H1 (cell line): ENCODE results near the gene ZNF385C. TPM values are rescaled to one million over a fixed set of nuclear protein-coding genes. Genes with fewer than 3 reads are reported as not detected.

Experiments
- CTCF ChIA-PET: fragments of 300-600 bp; sonication (Branson Sonifier 250); formaldehyde crosslinking; loops from one replicate; lab custom pipeline; 2021; ENCODE audit not compliant: partially characterized antibody; lab: Charles Lee
- POLR2A ChIA-PET: fragments of 300-600 bp; sonication (Branson Sonifier 250); formaldehyde crosslinking; loops from one replicate; lab custom pipeline; 2021; ENCODE audit warnings: inconsistent platforms; ENCODE audit not compliant: partially characterized antibody; lab: Charles Lee
- DNase-seq, 2 experiments: peaks; one replicate each; pipeline versions ENCODE4 v3.0.0 to v3.0.0-alpha.2; 2010 to 2022; ENCODE audit warnings: low spot score in 2 of 2, low read depth in 1 of 2, mixed read lengths in 1 of 2
- FAIRE-seq: peaks from 2 replicates; lab custom pipeline; 2011; peaks lifted over from hg19 to GRCh38; lab: Jason Lieb, UNC
- H2AFZ ChIP-seq: 2 replicates; pipeline ENCODE4 v1.8.1; 2012; ENCODE audit warnings: low read length, inconsistent platforms
- H2AK5ac ChIP-seq: 2 replicates; pipeline ENCODE4 v1.6.1; 2013; ENCODE audit warnings: low read depth, low read length
- H2BK120ac ChIP-seq: replicated peaks from 2 replicates; pipeline ENCODE3; 2013; ENCODE audit warnings: low read depth, low read length, inconsistent platforms
- H2BK12ac ChIP-seq: 2 replicates; pipeline ENCODE4 v1.6.1; 2013; ENCODE audit warnings: low read depth, low read length
- H2BK15ac ChIP-seq: 2 replicates; pipeline ENCODE4 v1.6.1; 2013; ENCODE audit warnings: low read length
- H2BK20ac ChIP-seq: 2 replicates; pipeline ENCODE4 v1.6.1; 2013; ENCODE audit warnings: low read length
- H2BK5ac ChIP-seq: 2 replicates; pipeline ENCODE4 v1.6.1; 2013; ENCODE audit warnings: low read depth, low read length
- H3K14ac ChIP-seq: 2 replicates; pipeline ENCODE4 v1.6.1; 2013; ENCODE audit warnings: inconsistent platforms; ENCODE audit not compliant: insufficient read length
- H3K18ac ChIP-seq: 2 replicates; pipeline ENCODE4 v1.6.1; 2013; ENCODE audit warnings: low read length; ENCODE audit errors: extremely low read depth
- H3K23ac ChIP-seq: 2 replicates; pipeline ENCODE4 v1.6.1; 2013; ENCODE audit warnings: inconsistent platforms; ENCODE audit not compliant: insufficient read length
- H3K23me2 ChIP-seq: 2 replicates; pipeline ENCODE4 v1.6.1; 2013; ENCODE audit warnings: low read depth, low read length
- H3K27ac ChIP-seq: 2 replicates; pipeline ENCODE4 v1.6.1; 2011; ENCODE audit warnings: low read depth, low read length, inconsistent platforms
- H3K27me3 ChIP-seq, 4 experiments: replicated peaks in 1 of 4; 1 replicate in 1 of 4; 2 replicates in 3 of 4; pipeline versions ENCODE4 v1.6.1 to v1.8.1; 2011 to 2013; ENCODE audit warnings: low read length in 3 of 4, mild to moderate bottlenecking in 3 of 4, inconsistent platforms in 2 of 4, mixed read lengths in 2 of 4, moderate library complexity in 1 of 4; ENCODE audit not compliant: control insufficient read depth in 3 of 4, insufficient read depth in 3 of 4; ENCODE audit errors: extremely low read depth in 1 of 4
- H3K36me3 ChIP-seq, 4 experiments: 2 replicates each; pipeline versions ENCODE4 v1.6.1 to v1.8.1; 2011 to 2013; ENCODE audit warnings: mild to moderate bottlenecking in 4 of 4, low read length in 3 of 4, moderate library complexity in 2 of 4, control low read depth in 1 of 4, inconsistent platforms in 1 of 4; ENCODE audit not compliant: insufficient read depth in 4 of 4, control insufficient read depth in 2 of 4
- H3K4ac ChIP-seq: replicated peaks from 2 replicates; pipeline ENCODE3; 2013; ENCODE audit warnings: low read length, low read depth, mixed read lengths, inconsistent platforms; ENCODE audit not compliant: insufficient read length
- H3K4me1 ChIP-seq, 4 experiments: replicated peaks in 1 of 4; 1 replicate in 1 of 4; 2 replicates in 3 of 4; pipeline versions ENCODE4 v1.6.1 to v1.8.1; 2011 to 2013; ENCODE audit warnings: low read length in 3 of 4, inconsistent platforms in 2 of 4, mixed read lengths in 1 of 4; ENCODE audit not compliant: insufficient read depth in 4 of 4, control insufficient read depth in 3 of 4
- H3K4me2 ChIP-seq, 2 experiments: 2 replicates each; pipeline versions ENCODE4 v1.6.1 to v1.8.1; 2011 to 2013; ENCODE audit warnings: low read depth in 2 of 2, low read length in 2 of 2, control low read depth in 1 of 2, inconsistent platforms in 1 of 2, mild to moderate bottlenecking in 1 of 2; ENCODE audit not compliant: insufficient read depth in 1 of 2
- H3K4me3 ChIP-seq, 4 experiments: fragments of 200-600, 300-600 bp in 1 of 4; sonication (generic), shearing (Covaris generic), sonication (Bioruptor Twin) in 1 of 4; 2 replicates each; pipeline versions ENCODE4 v1.5.1 to v1.8.1; 2011 to 2016; ENCODE audit warnings: low read length in 4 of 4, low read depth in 3 of 4, control low read depth in 2 of 4, inconsistent platforms in 2 of 4, mild to moderate bottlenecking in 2 of 4, mixed read lengths in 1 of 4, moderate library complexity in 1 of 4; ENCODE audit not compliant: insufficient read depth in 2 of 4; ENCODE audit errors: extremely low read depth in 1 of 4
- H3K56ac ChIP-seq: replicated peaks from 2 replicates; pipeline ENCODE3; 2013; ENCODE audit warnings: low read depth, mild to moderate bottlenecking, mixed read lengths, low read length, inconsistent platforms; ENCODE audit not compliant: insufficient read length
- H3K79me1 ChIP-seq: 2 replicates; pipeline ENCODE4 v1.6.1; 2013; ENCODE audit warnings: low read depth, low read length, control low read depth
- H3K79me2 ChIP-seq, 2 experiments: 2 replicates each; pipeline versions ENCODE4 v1.6.1 to v1.8.1; 2012 to 2013; ENCODE audit warnings: low read length in 2 of 2, mild to moderate bottlenecking in 2 of 2, inconsistent platforms in 1 of 2; ENCODE audit not compliant: insufficient read depth in 2 of 2, control insufficient read depth in 1 of 2
- H3K9ac ChIP-seq, 4 experiments: replicated peaks in 1 of 4; 1 replicate in 1 of 4; 2 replicates in 3 of 4; pipeline versions ENCODE4 v1.6.1 to v1.8.1; 2011 to 2013; ENCODE audit warnings: low read depth in 3 of 4, low read length in 3 of 4, control low read depth in 2 of 4, mild to moderate bottlenecking in 2 of 4, moderate library complexity in 2 of 4, inconsistent platforms in 1 of 4; ENCODE audit errors: extremely low read depth in 1 of 4
- H3K9me3 ChIP-seq, 2 experiments: 2 replicates each; pipeline versions ENCODE4 v1.6.1 to v1.8.1; 2012 to 2013; ENCODE audit warnings: mild to moderate bottlenecking in 2 of 2, moderate library complexity in 2 of 2, control low read depth in 1 of 2, inconsistent platforms in 1 of 2, low read depth in 1 of 2, low read length in 1 of 2, mixed read lengths in 1 of 2; ENCODE audit not compliant: insufficient read depth in 2 of 2
- H4K20me1 ChIP-seq, 2 experiments: replicated peaks in 1 of 2; 2 replicates each; pipeline versions ENCODE3 to v1.8.1; 2011 to 2013; ENCODE audit warnings: inconsistent platforms in 2 of 2, low read length in 2 of 2, mild to moderate bottlenecking in 1 of 2; ENCODE audit not compliant: insufficient read depth in 2 of 2, control insufficient read depth in 1 of 2
- H4K5ac ChIP-seq: 2 replicates; pipeline ENCODE4 v1.6.1; 2013; ENCODE audit warnings: low read length, low read depth, mixed read lengths, inconsistent platforms; ENCODE audit not compliant: insufficient read length
- H4K8ac ChIP-seq: 2 replicates; pipeline ENCODE4 v1.8.0; 2013; ENCODE audit warnings: mild to moderate bottlenecking, moderate library complexity, low read length, inconsistent platforms; ENCODE audit not compliant: insufficient read depth; ENCODE audit errors: extremely low read depth
- H4K91ac ChIP-seq: replicated peaks from 2 replicates; pipeline ENCODE3; 2013; ENCODE audit warnings: low read length, mixed read lengths, inconsistent platforms; ENCODE audit not compliant: insufficient read length
- BACH1 ChIP-seq: IDR thresholded peaks from 2 replicates; pipeline ENCODE4 v1.6.1; 2012; ENCODE audit warnings: low read length, improper control_type of control experiment
- CHD1 ChIP-seq: IDR thresholded peaks from 2 replicates; pipeline ENCODE4 v1.6.1; 2012; ENCODE audit warnings: low read depth, low read length, improper control_type of control experiment
- JUN ChIP-seq: IDR thresholded peaks from 2 replicates; pipeline ENCODE4 v1.6.1; 2011; ENCODE audit warnings: low read depth, mild to moderate bottlenecking, improper control_type of control experiment, low read length
- MAFK ChIP-seq: IDR thresholded peaks from 2 replicates; pipeline ENCODE4 v1.6.1; 2012; ENCODE audit warnings: low read depth, mild to moderate bottlenecking, improper control_type of control experiment, low read length
- NANOG ChIP-seq: IDR thresholded peaks from 2 replicates; pipeline ENCODE4 v1.6.1; 2011; ENCODE audit warnings: low read length, low read depth, mild to moderate bottlenecking, inconsistent platforms; ENCODE audit not compliant: insufficient read depth, poor library complexity, severe bottlenecking
- POU5F1 ChIP-seq: IDR thresholded peaks from 2 replicates; pipeline ENCODE4 v1.6.1; 2011; ENCODE audit warnings: low read depth, mild to moderate bottlenecking, low read length, moderate library complexity
- WGBS, 2 experiments: shearing (Covaris generic) in 1 of 2; methylation state at CpG; one replicate each; pipeline versions ENCODE4 v1.1.6 to v1.1.7; 2013 to 2015; ENCODE audit warnings: low lambda C conversion rate in 2 of 2, mixed read lengths in 2 of 2, inconsistent platforms in 1 of 2, low coverage in 1 of 2, missing lambda C conversion rate in 1 of 2; ENCODE audit not compliant: insufficient replicate concordance in 2 of 2, insufficient coverage in 1 of 2, insufficient read length in 1 of 2; ENCODE audit errors: extremely low coverage in 1 of 2, missing lambda C conversion rate in 1 of 2; 5-methylcytosine and 5-hydroxymethylcytosine counted together
- polyA plus RNA-seq, 7 experiments: library from polyadenylated mRNA; depleted of rRNA in 3 of 7; stranded (reverse) in 5 of 7; unstranded in 2 of 7; fragments of >200 nt in 5 of 7; fragments of 200-250 nt in 2 of 7; gene quantifications; 1 replicate in 5 of 7; 2 replicates in 1 of 7; 4 replicates in 1 of 7; pipeline versions ENCODE4 v1.2.1 to v1.2.3, GENCODE V29; 2011 to 2013; ENCODE audit warnings: missing spikeins in 2 of 7, mixed read lengths in 2 of 7
- total RNA-seq: library from RNA; stranded (reverse); fragmentation: NEBNext Ultra II Directional; extraction: Animal tissue kit (Norgen Biotek cat#: 25700); gene quantifications from 2 replicates; pipeline ENCODE4 v1.2.1, GENCODE V29; 2021

The ZNF385C gene
- total and polyA plus RNA-seq, 2 of the 8 experiments (the other 6 are each of a cell fraction or from before 2014, with no cell fraction given) = 3.9 to 6.1 TPM

DNA sequence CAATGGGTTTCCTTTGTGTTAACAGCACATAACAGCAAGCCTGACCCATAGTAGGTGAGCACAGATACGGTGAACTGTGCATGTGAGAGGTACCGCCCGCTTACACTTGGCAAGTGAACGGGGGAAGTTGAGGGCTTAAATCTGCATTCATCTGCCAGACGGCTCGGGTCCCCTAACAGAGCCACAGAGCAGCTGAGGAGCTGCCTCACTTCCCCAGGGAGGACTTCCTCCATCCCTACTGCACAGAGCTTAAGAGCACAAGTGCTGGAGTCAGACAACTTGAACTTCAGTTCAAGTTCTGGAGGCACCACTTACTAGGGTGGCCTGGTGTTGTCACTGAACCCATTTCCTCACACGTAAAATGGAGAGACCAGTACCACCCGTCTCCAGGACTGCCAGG is 43.1 kb upstream of the ZNF385C start:
- no peak for DNase-seq
- no peaks in the 10 kb centered on the region for H3K9me3 ChIP-seq
- peaks cover 0 to 9% (median 6%) of the 10 kb centered on the region in 4 experiments; a peak in 4 of 8 replicates for H3K36me3 ChIP-seq
- no peak overlapping the region for H3K18ac ChIP-seq
- ChIA-PET POLR2A (interaction anchor here (2.0 kb wide), 1 partner anchor 14 kb away, joined by 6 read pairs; no protein-coding TSS in a partner anchor), CTCF (interaction anchor here (2.9 to 3.0 kb wide), 2 partner anchors 11 to 24 kb away, joined by 11 to 19 read pairs; no protein-coding TSS in a partner anchor)
- no peak overlapping the region for H2BK15ac ChIP-seq
- peaks cover 0 to 51% of the 10 kb centered on the region in 2 experiments; a peak in 2 of 4 replicates for H3K79me2 ChIP-seq
- H3K27ac ChIP-seq = no peak overlapping the region
- H2BK5ac ChIP-seq = no peak overlapping the region
- TF ChIP-seq JUN = no peak
- no peak for TF ChIP-seq MAFK
- no peak for TF ChIP-seq BACH1
- no peak for TF ChIP-seq NANOG
- no peak for TF ChIP-seq CHD1
- no peak for TF ChIP-seq POU5F1
- H4K5ac ChIP-seq = no peak overlapping the region
- no peak overlapping the region for H3K23ac ChIP-seq
- H2BK12ac ChIP-seq = no peak overlapping the region
- H2AFZ ChIP-seq = no peak overlapping the region
- H3K4ac ChIP-seq = no peak overlapping the region
- no peak overlapping the region for H2BK120ac ChIP-seq
- H3K4me2 ChIP-seq = no peak overlapping the region
- peaks cover 8% of the 10 kb centered on the region; the same call in 1 of the 2 replicates for H3K79me1 ChIP-seq
- H3K23me2 ChIP-seq = no peaks in the 10 kb centered on the region
- no peak overlapping the region for H3K14ac ChIP-seq
- H4K91ac ChIP-seq = no peak overlapping the region
- no peak overlapping the region for H4K8ac ChIP-seq
- no peak overlapping the region for H2BK20ac ChIP-seq
- no peak overlapping the region for H3K9ac ChIP-seq
- H4K20me1 ChIP-seq = peaks cover 9 to 12% of the 10 kb centered on the region in 2 experiments
- H2AK5ac ChIP-seq = no peak overlapping the region
- H3K4me3 ChIP-seq = no peak overlapping the region
- peaks cover 0 to 2% (median 0%) of the 10 kb centered on the region in 4 experiments; a peak in 1 of 7 replicates for H3K4me1 ChIP-seq
- H3K56ac ChIP-seq = no peak overlapping the region
- FAIRE-seq = no peak
- WGBS, 2 experiments = 85% methylated on average over 8 of the region's 8 CpGs; no CpG with 5 or more reads in 1 of the 2 experiments
- H3K27me3 ChIP-seq = no peaks in the 10 kb centered on the region
